Adrenal gland (tissue), 5 donors: ENCODE results near the gene ERBIN.

ENCODE experiments used
- POLR2A ChIP-seq, 2 donors: fragments of 450-650 bp; IDR thresholded peaks; one replicate each; pipeline ENCODE4 v1.6.1; 2017; ENCODE audit warnings: antibody characterized with exemption in 2 of 2, mild to moderate bottlenecking in 2 of 2, moderate library complexity in 1 of 2
- TF ChIP-seq, protein P1 (sequence below), 6 experiments: fragments of 450-650 bp in 4 of 6; fragments of 200-600 bp in 2 of 6; sonication (generic) in 1 of 6; IDR thresholded peaks; 1 replicate in 5 of 6; 2 replicates in 1 of 6; pipeline versions ENCODE4 v1.5.1 to v1.8.0; 2016 to 2021; ENCODE audit warnings: antibody characterized with exemption in 6 of 6, mild to moderate bottlenecking in 2 of 6, moderate library complexity in 1 of 6
- donor health status: DM: no; HTN: no; CAD: no.

DNA sequence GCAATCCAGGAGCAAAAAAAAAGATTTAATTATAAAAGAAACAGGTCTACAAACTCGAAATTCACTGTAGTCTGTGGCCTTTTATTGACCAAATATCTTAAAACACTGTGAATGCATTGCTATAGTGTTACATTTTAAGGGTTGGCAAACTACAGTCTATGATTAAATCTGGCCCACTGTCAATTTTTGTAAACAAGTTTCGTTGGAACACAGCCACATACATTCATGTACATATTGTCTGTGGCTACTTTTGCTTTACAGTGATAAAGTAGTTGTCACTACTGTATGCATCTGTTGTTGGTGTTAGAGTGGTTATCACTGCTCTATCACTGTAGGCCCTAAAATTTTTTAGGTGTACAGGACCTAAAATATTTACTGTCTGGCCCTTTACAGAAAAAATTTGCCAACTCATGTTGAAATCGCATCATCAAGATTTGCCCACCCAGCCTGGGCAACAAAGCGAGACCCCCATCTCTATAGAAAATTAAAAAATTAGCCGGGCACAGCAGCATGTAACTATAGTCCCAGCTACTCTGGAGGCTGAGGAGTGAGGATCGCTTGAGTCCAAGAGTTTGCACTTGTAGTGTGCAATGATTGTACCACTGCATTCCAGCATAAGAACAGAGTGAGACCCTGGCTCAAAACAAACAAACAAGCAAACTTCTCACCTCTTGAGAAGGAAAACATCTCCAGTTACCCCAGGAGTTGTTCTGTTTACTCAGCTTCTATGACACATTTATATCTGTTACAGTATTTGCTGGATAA, 89.0 kb downstream of the ERBIN start:
- TF ChIP-seq, protein P1, sequence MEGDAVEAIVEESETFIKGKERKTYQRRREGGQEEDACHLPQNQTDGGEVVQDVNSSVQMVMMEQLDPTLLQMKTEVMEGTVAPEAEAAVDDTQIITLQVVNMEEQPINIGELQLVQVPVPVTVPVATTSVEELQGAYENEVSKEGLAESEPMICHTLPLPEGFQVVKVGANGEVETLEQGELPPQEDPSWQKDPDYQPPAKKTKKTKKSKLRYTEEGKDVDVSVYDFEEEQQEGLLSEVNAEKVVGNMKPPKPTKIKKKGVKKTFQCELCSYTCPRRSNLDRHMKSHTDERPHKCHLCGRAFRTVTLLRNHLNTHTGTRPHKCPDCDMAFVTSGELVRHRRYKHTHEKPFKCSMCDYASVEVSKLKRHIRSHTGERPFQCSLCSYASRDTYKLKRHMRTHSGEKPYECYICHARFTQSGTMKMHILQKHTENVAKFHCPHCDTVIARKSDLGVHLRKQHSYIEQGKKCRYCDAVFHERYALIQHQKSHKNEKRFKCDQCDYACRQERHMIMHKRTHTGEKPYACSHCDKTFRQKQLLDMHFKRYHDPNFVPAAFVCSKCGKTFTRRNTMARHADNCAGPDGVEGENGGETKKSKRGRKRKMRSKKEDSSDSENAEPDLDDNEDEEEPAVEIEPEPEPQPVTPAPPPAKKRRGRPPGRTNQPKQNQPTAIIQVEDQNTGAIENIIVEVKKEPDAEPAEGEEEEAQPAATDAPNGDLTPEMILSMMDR (IDR thresholded peaks at IDR 0.05), result no peak
- TF ChIP-seq POLR2A (IDR thresholded peaks at IDR 0.05), result no peak
